Right ventricle myocardium inferior (tissue), 1 donor: ENCODE data around the gene FAM177B. TPM values are rescaled to one million over a fixed set of nuclear protein-coding genes. Genes with fewer than 3 reads are reported as not detected.
"Not testable (repeated sequence)": the region's sequence is repeated elsewhere in the genome, so short reads cannot be mapped to it uniquely, and the experiment has no call there.

Experiments used
- ATAC-seq: fragments of 200-7000 bp; cut with Tn5 transposase; one replicate; pipeline ENCODE4 v1.9.1; 2020; ENCODE audit warnings: mild to moderate bottlenecking, moderate library complexity
- DNase-seq: peaks from one replicate; pipeline ENCODE4 v3.0.0; 2021; ENCODE audit errors: missing footprints
- intact Hi-C: fragments of 100-400 bp; cut with DNase I; formaldehyde crosslinking; loops from one replicate; pipeline ENCODE4 v1.11.0; 2022
- total RNA-seq: library from RNA; stranded (reverse); fragmentation: NEBNext Ultra II Directional; extraction: Animal tissue kit (Norgen Biotek cat#: 25700); gene quantifications from one replicate; pipeline ENCODE4 v1.2.1, GENCODE V29; 2021
- donor health status: DM: no; HTN: yes; CAD: no; lungs with severe emphysema.

The FAM177B gene
- total RNA-seq, 1 donor from 2014 or later, result not detected

DNA sequence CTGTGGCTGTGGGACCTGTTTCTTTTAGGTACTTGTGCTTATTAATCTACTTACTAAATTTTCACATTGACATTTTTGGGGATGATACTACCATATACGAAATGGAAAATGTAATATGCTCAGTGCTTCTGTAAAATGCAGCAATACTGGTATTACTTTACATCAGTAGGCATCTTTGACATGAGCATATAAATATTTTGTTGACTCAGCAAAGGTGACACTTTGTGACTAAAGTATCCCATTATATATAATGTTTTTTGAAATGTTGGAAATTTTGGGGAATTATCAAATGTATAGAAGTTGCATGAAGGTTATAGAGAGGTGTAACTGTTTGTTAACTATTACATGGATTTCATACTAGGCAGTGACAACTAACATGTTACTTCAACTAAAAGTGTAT is 2.3 kb upstream of the FAM177B start:
- ATAC-seq, result no peak
- intact Hi-C loops, result no loop called here

DNA sequence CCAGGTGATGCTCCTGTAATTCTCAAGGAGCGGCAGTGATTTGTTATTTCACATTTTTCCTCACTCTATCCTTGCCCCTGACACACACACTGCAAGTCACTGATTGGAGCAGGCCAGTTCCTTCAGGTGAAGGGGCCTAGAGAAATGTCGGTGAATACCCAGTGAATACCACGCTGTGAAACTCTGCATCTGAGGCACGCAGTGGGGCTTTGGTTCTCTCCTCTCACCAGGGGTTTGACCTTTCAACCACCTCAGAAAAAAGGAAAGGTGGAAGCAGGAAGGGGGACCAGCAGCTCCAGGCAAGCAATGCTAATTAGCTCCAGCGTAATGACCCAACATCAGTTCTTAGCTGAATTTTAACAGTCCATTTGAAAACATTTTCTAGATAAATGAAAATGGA is 532 bp upstream of the FAM177B start:
- DNase-seq, result no peak
- intact Hi-C loops, result no loop called here
- ATAC-seq, result no peak

More for the DNA sequence above, 2.3 kb upstream of the FAM177B start:
- no peak for DNase-seq

DNA sequence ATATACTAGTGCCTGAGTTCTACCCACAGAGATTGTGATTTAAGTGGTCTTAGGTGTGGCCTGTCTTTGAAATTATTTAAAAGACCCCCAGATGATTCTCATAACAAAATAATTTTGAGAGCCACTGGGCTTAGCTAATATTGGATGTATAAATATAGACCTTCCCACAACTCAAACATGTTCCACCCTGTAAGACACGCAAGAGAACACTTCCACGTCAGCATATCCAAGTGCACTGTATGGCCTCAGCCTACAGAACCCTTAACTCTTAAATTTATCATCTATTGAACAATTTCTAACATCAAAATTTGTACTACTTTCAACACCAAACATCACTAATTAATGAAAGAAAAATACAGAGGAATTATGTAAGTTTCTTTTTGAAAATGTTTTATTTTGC is 2.5 kb downstream of the FAM177B start:
- no peak for ATAC-seq
- intact Hi-C loops, result no loop called here
- no peak for DNase-seq

DNA sequence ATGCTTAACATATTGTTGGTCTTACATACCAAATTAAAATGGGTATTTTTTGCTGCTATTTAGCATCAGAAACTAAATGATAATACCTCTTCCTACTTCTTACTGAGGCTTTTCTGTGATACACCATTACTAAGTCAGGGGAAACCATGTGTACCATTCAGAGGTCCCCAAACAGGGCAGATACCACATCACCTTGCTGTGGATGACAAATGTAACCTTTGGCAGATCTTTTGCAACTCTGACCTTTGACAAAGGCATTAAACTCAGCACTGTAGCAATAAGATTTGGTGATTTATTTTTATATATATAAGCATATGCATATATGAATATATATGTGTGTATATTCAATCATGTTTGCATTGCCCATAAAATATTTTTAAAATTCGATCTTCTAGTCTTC is 2.9 kb downstream of the FAM177B start:
- ATAC-seq (no peak), DNase-seq (no peak)
- intact Hi-C loops, result no loop called here

DNA sequence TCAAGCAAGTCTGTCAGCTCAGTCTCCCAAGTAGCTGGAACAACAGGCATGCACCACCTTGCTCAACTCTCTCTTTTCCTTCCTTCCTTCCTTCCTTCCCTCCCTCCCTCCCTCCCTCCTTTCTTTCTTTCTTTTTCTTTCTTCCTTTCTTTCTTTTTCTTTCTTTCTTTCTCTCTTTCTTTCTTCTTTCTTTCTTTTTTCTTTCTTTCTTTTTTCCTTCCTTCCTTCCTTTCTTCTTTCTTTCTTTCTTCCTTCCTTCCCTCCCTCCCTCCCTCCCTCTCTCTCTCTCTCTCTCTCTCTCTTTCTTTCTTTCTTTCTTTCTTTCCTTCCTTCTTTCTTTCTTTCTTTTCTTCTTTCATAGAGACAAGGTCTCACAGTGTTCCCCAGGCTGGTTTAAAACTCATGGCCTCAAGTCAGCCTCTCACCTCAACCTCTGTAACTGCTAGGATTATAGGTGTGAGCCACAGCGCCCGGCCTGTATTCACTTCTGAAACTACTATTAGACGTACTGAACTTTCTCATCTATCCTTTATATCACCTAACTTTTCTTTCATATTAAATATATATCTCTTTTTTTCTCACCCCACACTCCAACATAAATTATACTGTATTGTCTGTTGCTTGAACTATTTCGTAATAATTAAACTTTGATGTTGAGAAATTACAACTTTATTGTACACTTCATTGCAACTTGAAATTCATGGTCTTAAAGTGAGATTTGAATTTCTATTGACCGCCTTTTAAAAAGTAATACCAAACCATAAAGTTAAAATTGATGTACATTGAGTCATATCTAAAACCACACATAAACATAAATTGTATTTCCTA is 4.8 kb downstream of the FAM177B start:
- ATAC-seq, intact Hi-C loops: not testable (repeated sequence)
- DNase-seq, result peak; percentile 62

DNA sequence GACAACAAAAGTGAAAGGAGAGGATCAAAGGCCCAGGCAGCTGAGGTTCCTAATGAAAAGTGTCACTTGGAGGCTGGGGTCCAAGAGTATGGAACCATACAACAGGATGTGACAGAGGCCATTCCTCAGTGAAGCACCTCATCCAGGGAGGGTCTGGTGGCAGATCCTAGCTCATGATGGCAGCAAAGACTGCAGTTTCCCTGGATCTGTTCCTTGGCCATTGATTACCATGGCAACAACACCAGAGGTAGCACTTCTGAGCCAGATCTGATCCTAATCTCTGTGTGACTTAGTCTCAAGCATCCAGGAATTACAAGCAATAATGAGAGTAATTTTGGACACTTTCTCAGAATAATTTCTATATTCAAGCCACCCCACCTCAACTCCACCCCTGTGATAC is 12.9 kb downstream of the FAM177B start:
- DNase-seq (no peak), ATAC-seq (no peak)
- intact Hi-C loops, result no loop called here

DNA sequence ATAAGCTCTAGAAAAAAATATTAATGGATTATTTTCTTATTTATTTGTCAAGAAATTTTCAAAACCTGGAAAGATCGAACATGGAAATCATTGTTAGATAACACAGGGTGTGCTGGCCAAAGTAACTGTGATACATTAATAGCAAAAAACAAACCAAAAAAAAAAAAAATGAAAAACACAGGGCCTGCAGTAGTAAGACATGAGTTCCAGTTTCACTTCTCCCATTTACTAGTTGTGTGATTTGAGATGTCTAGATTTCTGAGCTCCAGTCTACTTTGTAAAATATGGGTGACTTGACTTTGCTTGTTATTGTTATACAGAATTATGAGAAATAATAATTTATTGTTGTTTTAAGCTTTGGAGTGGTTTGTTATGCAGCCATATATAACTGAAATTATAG is 13.6 kb downstream of the FAM177B start:
- intact Hi-C loops, result no loop called here
- ATAC-seq (no peak), DNase-seq (no peak)

DNA sequence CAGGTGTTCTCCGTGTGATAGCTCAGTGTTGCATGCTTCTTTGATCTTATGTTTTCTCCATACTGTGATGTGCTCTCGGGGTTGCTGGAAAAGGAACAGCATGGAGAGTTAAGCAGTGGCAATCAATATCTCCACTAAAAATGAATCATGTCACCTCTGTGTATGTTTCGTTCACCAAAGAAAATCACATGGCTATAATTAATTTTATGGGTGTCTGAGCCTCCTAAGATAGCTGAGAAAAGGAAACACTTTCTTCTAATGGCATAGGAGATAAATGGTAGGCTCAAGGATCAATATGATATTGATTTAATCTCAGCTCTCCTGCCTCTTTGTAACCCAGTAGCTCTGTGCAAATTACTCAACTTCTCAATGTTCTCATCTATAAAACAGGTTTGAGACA is 14.3 kb downstream of the FAM177B start:
- ATAC-seq (no peak), DNase-seq (no peak)
- intact Hi-C loops, result no loop called here

DNA sequence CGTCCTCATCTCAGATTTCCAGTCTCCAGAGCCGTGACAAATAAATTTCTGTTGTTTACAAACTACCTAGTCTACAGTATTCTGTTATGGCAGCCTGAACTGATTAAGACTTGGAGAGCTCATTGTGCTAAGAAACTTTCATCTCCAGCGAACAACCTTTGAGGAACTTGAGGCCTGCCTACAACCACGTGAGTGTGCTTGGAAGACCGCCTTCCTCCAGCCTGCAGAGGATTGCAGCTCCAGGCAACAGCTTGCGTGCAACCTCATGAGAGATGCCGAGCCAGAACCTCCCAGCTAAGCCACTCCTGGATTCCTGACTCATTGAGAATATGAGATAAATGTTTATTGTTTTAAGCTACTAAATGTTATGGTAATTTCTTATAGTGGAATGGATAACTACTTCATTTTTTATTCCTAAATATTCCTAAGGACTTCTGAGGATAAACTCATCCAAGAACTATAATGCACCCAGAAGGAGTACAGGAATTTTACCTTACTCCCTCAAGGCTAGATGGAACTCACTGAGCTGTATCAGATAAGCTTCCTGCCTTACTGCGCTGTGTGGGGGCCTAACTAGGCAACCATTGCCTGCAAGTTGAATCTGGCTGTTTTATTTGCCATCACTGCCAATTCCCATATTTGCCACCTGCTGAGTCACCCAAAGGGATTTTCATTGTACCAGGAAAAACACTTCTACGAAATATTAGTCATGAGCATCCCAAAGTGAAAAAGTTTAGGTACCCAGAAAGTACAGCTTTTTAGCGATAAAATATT is 17.6 kb downstream of the FAM177B start:
- intact Hi-C loops, result no loop called here

DNA sequence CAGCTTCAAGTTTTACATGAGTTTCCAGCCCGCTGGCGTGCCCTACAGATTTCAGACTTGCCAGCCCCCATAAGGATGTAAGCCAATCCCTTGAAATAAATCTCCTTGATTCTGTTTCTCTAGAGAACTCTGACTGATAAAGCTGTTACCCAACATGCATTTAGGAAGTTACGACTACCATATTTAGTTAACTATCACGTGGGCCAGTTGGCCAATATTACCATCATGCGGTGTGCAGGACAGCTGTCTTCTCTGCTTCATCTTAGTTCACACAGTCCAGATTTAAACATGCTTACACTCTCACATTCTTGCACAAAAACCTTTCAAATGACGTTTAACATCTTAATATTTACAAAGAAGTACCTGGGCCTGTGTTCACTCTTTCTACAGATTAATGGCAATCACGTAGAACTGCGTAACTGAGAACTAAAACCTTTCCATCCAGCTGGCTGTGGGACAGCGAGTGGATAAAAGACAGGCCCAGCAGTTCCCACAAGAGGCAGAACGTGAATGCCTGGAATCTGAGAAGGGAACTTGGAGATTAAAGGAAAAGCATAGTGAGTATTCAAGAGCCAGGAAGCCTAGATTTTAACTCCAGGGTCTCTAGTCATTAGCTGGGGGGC is 20.8 kb downstream of the FAM177B start:
- ATAC-seq, result peak; percentile 57
- intact Hi-C loops, result no loop called here

More for the DNA sequence above, 17.6 kb downstream of the FAM177B start:
- no peak for DNase-seq
- peak; percentile 88 for ATAC-seq

DNA sequence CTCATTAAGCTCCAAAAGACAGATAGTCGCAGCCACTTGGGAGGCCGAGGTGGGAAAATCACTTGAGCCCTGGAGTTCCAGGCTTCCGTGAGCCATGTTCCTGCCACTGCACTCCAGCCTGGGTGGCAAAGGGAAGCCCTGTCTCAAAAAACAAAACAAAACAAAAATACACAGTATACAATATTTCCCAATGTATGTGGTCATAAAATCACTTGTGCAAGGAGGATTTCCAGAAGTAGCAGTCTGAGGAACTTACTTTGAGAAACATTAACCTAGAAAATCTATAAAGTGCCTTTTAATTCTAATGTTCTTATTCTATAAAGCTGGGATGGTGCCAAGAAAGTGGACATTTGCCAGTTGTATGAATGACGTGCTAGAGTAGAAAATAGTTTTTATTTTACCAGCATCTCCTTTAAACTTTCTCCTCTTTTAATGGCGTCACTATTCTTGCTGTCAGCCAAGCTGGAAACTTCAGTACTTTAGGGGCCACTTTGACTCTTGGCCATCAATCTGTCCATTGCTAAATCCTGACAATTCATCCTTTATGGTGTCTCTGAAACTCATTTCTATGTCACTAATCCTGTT is 22.5 kb downstream of the FAM177B start:
- intact Hi-C loops, result no loop called here
- no peak for DNase-seq
- ATAC-seq, result no peak

More for the DNA sequence above, 20.8 kb downstream of the FAM177B start:
- DNase-seq, result no peak

DNA sequence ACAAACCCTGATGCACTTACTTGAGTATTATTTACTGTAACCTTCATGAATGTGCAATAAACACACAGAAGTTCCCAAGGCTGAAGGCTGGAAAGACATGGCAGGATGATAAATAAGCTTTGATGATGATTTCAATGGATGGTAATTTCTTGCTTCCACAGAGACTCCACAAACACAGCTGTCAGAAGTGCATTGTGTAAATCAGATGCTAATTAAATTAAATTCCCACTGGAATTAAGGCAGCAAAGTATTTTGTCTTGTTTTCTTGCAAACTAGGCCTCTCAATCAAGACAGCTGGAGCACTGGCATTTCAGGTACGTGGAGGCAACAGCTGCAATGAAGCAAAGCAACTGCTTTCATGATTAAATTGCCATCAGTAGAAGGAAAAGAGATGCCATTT is 24.1 kb downstream of the FAM177B start:
- intact Hi-C loops, result no loop called here
- no peak for DNase-seq
- ATAC-seq, result no peak

DNA sequence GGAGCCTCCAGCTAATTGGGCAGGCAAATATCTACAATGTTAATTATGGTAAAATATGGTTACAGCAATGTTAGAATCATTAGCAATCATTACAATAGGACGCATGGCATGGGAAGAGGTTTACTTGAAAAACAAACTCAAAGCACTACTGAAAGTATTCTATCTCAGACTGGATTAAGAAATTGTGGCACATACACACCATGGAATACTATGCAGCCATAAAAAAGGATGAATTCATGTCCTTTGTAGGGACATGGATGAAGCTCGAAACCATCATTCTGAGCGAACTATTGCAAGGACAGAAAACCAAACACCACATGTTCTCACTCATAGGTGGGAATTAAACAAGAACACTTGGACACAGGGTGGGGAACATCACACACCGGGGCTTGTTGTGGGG is 25.2 kb downstream of the FAM177B start:
- intact Hi-C loops, ATAC-seq, DNase-seq: not testable (repeated sequence)

DNA sequence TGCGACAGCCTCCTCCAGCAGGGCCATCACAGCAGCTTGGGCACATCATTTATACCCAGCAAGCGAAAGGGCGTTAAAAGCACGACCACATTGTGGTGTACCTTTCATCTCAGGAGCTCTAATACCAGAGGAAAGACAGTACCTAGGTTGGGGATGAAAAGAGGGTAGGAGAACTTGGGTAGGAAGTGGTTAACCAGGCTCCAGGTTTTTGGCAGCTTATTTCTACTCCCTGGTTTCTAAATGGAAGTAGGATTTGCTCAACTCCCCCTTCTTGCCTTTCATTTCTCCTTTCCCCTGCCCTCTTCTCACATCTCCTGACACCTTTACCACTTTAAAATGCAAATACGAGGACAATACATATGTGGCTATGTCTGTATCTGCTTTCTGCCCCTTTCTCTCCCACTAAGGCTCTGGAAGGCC is 30.2 kb downstream of the FAM177B start:
- intact Hi-C loops, result no loop called here
- ATAC-seq, result no peak
- DNase-seq, result no peak

DNA sequence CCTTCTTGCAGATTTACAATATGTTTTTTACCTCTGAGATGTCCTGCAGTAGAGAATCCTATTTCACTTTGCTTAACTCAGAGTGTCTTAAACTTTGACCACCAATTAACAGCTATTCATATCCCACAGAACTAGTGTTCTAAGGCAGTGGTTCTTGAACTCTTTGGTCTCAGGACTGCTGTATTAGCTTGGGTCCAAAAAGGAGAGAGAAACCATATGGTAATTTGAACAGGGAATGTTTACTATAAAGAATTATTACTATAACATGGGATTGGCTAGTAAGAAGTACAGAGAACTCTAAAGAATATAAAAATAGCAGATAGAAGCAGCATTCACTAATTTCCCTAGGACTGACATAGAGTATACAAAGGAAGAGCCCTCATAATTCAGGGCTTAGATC is 31.6 kb downstream of the FAM177B start:
- intact Hi-C loops, result no loop called here
- no peak for ATAC-seq
- DNase-seq, result no peak

DNA sequence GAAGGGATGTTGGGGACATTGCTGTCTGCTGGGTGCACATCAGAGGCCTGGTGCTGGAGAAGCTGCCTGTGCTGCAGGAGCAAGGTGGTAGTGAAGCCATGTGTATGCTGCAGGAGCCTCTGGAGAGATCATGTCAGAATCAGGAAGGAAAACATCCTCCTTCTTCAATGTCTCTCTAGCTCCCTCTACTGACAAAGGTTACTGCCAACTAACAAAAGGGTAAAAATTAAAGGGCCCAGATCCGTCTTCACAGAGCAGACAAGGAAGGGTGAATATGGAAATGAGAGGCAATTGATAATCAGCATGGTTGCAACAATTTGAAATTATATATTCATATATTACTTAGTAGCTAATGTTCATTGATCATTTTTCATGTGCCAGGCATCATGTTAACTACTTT is 32.2 kb downstream of the FAM177B start:
- intact Hi-C loops, result no loop called here
- no peak for ATAC-seq
- DNase-seq, result no peak

DNA sequence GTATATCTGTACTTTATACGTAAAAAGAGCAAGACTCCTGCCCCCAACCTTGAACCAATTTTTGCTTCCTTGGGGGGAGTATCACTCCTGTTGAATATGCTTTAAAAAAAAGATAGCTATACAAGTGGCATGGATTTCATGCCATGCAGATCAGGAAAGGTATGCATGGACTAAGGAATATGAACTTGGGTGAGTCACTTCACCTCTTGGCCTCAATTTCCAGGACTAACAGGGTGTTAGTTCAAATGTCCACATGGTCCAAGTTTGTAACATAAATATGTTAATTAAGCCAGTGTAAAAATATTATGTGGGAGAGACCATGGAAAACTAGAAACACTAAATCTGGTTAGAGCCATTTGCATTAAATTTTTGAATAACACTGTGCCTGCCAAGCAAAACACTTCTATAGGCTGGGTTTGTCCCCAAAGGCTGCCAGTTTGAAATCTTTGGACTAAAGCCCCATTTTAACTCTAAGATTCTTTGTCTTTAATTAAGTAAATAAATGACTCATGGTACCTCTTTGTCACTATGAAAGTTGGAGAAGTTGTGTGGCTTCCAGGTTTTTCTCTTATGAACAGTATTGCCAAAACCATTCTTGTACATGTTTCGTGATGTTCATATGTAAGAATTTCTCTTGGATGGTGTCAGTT is 33.1 kb downstream of the FAM177B start:
- ATAC-seq, result no peak
- intact Hi-C loops, result no loop called here

DNA sequence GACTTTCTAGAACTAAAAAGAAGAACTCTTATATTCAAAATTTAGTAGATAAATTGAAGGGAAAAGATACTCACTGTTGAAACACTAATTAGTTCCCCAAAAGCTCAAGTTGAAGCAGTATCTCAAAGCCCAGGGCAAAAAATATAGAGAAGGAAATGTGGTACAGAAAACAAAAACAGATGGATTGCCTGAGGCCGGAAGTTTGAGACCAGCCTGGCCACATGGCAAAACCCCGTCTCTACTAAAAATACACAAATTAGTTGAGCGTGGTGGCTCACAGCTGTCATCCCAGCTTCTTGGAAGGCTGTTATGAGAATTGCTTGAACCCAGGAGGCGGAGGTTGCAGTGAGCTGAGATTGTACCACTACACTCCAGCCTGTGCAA is 36.0 kb downstream of the FAM177B start:
- intact Hi-C loops, result no loop called here
- peak; percentile 71 for ATAC-seq

More for the DNA sequence above, 33.1 kb downstream of the FAM177B start:
- no peak for DNase-seq

DNA sequence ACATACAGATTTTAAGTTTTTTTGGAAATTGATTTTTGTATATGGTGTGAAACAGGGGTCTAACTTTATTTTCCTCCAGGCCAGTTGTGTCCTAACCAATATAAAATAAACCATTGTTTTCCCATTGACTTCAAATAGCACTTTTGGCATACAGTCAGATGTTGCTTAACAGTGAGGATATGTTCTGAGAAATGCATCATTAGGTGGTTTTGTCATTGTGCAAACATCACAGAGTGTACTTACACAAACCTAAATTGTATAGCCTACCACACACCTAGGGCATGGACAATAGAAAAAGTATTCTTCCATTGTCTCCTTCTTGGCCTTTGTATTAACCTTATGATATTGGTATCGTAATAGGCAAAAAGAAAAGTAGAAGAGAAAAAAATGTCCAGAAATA is 40.5 kb downstream of the FAM177B start:
- DNase-seq (no peak), ATAC-seq (no peak)
- intact Hi-C loops, result no loop called here

More for the DNA sequence above, 36.0 kb downstream of the FAM177B start:
- no peak for DNase-seq
